Body of pancreas (tissue), 4 donors: ENCODE data around the gene SLC26A8.

Source experiments
- CTCF ChIP-seq, 7 experiments: fragments of 450-650 bp in 4 of 7; fragments of 200-600 bp in 3 of 7; sonication (generic) in 3 of 7; IDR thresholded peaks; one replicate each; pipeline ENCODE4 v1.5.1; 2016 to 2019; ENCODE audit warnings: antibody characterized with exemption in 7 of 7
- POLR2A ChIP-seq, 3 donors: fragments of 450-650 bp; IDR thresholded peaks; one replicate each; pipeline ENCODE4 v1.6.1; 2016; ENCODE audit warnings: antibody characterized with exemption in 3 of 3, mild to moderate bottlenecking in 2 of 3

- TF ChIP-seq CTCF (IDR thresholded peaks at IDR 0.05) (no peak), POLR2A (IDR thresholded peaks at IDR 0.05) (no peak)
These were observed 49.1 kb upstream of the SLC26A8 start for GRCh38 chr6:36073587-36073986.
